HL-60 (cell line): ENCODE results near the gene CFAP46.

Experiments
- CTCF ChIP-seq: IDR thresholded peaks from one replicate; pipeline ENCODE4 v1.5.1; 2011; ENCODE audit warnings: low read length, control low read depth, inconsistent platforms; ENCODE audit not compliant: insufficient read depth
- POLR2AphosphoS5 ChIP-seq: IDR thresholded peaks from 2 replicates; pipeline ENCODE4 v1.6.1; 2012; ENCODE audit warnings: low read depth
- REST ChIP-seq: IDR thresholded peaks from 2 replicates; pipeline ENCODE4 v1.6.1; 2012; ENCODE audit warnings: low read depth; ENCODE audit not compliant: insufficient replicate concordance

GRCh38 chr10:132763545-132763944 lies 178.8 kb downstream of the CFAP46 start:
- no peak for TF ChIP-seq CTCF
- no peak for TF ChIP-seq POLR2AphosphoS5
- no peak for TF ChIP-seq REST
